LNCaP clone FGC (cell line): ENCODE data around the gene EVC2.

Experiments
- DNase-seq: peaks from one replicate; pipeline ENCODE4 v3.0.0-alpha.2; 2011; ENCODE audit warnings: low read depth
- H3K4me3 ChIP-seq: 2 replicates; pipeline ENCODE4 v1.5.1; 2011; ENCODE audit warnings: mild to moderate bottlenecking, low read depth, low read length, control low read depth
- TF ChIP-seq, protein P1 (sequence below): IDR thresholded peaks from 2 replicates; pipeline ENCODE4 v1.5.1; 2012; ENCODE audit warnings: mild to moderate bottlenecking; ENCODE audit not compliant: control insufficient read depth, insufficient read depth; ENCODE audit errors: extremely low read depth

Gene EVC2

GRCh38 chr4:5547651-5548249 lies 160.6 kb downstream of the EVC2 start:
- H3K4me3 ChIP-seq: no peak overlapping the region
- DNase-seq: no peak
- TF ChIP-seq, protein P1, sequence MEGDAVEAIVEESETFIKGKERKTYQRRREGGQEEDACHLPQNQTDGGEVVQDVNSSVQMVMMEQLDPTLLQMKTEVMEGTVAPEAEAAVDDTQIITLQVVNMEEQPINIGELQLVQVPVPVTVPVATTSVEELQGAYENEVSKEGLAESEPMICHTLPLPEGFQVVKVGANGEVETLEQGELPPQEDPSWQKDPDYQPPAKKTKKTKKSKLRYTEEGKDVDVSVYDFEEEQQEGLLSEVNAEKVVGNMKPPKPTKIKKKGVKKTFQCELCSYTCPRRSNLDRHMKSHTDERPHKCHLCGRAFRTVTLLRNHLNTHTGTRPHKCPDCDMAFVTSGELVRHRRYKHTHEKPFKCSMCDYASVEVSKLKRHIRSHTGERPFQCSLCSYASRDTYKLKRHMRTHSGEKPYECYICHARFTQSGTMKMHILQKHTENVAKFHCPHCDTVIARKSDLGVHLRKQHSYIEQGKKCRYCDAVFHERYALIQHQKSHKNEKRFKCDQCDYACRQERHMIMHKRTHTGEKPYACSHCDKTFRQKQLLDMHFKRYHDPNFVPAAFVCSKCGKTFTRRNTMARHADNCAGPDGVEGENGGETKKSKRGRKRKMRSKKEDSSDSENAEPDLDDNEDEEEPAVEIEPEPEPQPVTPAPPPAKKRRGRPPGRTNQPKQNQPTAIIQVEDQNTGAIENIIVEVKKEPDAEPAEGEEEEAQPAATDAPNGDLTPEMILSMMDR: no peak

DNA sequence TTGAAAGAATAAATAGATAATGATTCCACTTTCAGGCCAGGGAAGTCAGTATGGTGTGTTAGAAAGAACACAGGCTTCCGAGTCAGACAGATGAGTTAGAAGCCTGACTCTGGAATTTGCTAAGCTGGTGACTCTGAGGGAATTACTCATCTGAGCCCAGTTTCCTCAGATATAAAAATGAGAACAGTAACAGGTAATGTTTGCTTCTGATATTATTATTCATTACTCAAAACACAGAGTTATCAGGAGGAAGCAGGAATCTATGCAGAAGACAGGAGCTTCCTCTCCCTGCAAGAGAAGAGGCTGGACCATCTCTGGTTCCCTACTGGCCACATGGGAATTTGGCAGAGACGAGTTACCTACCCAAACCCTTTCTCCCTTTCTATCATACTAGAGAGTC lies 163.1 kb downstream of the EVC2 start:
- TF ChIP-seq, protein P1: no peak
- no peak overlapping the region for H3K4me3 ChIP-seq
- no peak for DNase-seq

DNA sequence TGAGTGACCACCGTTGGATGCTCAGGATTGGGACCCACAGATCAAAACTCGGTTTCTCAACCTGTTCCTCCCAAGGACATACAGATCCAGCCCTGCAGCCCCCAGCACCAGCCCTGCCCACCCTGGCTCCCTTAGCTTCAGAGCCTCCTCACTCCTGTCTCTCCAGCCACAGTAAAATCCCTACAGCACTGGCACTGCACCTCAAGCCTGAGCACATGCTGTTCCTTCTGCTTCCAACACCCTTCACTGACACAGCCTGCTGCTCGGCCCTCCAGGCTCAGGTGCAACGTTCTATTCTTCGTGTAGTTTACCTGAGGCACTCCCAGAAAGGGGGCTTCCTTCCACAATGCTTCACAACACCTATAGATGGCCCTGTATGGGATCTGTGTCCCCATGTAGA lies 163.6 kb downstream of the EVC2 start:
- no peak overlapping the region for H3K4me3 ChIP-seq
- no peak for DNase-seq
- TF ChIP-seq, protein P1: no peak

GRCh38 chr4:5543681-5544080 lies 164.7 kb downstream of the EVC2 start:
- TF ChIP-seq, protein P1: no peak
- DNase-seq: no peak
- H3K4me3 ChIP-seq: no peak overlapping the region

- TF ChIP-seq, protein P1: no peak
- DNase-seq: no peak
- no peak overlapping the region for H3K4me3 ChIP-seq
Observed at GRCh38 chr4:5541169-5541568, 167.2 kb downstream of the EVC2 start.

- DNase-seq: no peak
- TF ChIP-seq, protein P1: no peak
Observed at GRCh38 chr4:5539584-5539983, 168.8 kb downstream of the EVC2 start.

DNA sequence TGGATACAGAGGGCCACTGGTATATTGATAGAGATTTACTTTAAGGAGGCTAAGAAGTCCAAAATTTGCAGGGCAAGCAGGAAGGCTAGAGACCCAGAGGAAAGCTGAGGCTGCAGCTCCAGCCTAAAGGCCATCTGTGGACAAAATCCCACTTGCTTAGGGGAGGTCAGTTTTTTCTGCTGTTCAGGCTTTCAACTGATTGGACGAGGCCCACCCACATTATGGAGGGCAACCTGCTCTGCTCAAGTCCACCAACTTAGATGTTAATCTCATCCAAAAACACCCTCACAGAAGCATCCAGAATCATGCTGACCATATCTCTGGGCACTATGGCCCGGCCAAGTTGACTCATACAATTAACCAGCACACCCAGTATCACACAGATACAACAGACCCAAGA lies 176.3 kb downstream of the EVC2 start:
- H3K4me3 ChIP-seq: no peak overlapping the region
- TF ChIP-seq, protein P1: no peak

More at GRCh38 chr4:5539584-5539983, 168.8 kb downstream of the EVC2 start:
- no peak overlapping the region for H3K4me3 ChIP-seq

More for the DNA sequence above, 176.3 kb downstream of the EVC2 start:
- no peak for DNase-seq
